SKM-1 (cell line): ENCODE results near the gene LRIG2.
"Not testable (repeated sequence)": the region's sequence is repeated elsewhere in the genome, so short reads cannot be mapped to it uniquely, and the experiment has no call there.

ENCODE experiments used
- DNase-seq: peaks from one replicate; lab custom pipeline; 2025; ENCODE audit not compliant: unreplicated experiment; lab: John Stamatoyannopoulos, UW

Gene LRIG2, protein sequence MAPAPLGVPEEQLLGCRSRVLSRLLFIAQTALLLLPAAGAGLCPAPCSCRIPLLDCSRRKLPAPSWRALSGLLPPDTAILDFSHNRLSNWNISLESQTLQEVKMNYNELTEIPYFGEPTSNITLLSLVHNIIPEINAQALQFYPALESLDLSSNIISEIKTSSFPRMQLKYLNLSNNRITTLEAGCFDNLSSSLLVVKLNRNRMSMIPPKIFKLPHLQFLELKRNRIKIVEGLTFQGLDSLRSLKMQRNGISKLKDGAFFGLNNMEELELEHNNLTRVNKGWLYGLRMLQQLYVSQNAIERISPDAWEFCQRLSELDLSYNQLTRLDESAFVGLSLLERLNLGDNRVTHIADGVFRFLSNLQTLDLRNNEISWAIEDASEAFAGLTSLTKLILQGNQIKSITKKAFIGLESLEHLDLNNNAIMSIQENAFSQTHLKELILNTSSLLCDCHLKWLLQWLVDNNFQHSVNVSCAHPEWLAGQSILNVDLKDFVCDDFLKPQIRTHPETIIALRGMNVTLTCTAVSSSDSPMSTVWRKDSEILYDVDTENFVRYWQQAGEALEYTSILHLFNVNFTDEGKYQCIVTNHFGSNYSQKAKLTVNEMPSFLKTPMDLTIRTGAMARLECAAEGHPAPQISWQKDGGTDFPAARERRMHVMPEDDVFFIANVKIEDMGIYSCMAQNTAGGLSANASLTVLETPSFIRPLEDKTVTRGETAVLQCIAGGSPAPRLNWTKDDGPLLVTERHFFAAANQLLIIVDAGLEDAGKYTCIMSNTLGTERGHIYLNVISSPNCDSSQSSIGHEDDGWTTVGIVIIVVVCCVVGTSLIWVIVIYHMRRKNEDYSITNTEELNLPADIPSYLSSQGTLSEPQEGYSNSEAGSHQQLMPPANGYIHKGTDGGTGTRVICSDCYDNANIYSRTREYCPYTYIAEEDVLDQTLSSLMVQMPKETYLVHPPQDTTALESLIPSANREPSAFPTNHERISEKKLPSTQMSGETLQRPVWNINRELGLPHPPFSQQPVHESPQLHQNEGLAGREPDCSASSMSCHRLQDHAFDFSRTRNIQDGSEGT

DNA sequence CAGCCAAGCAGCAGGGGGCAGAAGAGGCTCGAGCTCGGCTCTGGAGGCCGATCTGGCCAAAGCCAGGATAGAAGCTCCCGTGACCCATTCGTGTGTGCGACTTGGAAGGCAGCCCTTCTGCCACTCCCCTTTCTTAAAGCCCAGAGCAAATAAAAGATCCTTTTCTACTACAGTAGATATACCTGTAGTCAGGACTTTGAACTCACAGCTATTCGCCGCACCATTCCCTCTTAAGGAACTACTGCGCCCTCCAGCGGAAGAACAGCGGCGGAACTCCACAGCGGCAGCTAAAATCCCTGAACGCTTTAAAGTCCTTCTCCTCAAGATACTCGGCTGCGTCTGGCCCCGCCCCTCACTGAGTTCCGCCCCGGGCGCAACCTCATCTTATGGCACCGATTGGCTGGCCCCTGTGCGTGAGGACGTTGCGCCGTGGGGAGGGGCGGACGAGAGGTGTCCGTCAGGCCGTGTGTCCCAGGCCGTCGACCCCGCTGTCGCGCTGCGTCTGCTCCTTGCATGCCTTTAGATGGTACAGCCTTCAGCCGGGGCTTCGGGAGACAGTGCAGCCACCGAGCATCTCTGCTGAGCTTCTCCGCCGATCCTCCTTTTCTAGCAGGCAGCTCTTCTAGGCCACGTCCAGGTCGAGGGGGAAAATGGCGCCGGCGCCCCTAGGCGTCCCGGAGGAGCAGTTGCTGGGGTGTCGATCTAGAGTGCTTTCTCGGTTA is at the start of gene LRIG2:
TSS of gene LRIG2 (plus strand) at position 442 of the 722 bp plus-strand sequence. CDS start at position 651, 209 bp downstream.
- peak; percentile 96 for DNase-seq

DNA sequence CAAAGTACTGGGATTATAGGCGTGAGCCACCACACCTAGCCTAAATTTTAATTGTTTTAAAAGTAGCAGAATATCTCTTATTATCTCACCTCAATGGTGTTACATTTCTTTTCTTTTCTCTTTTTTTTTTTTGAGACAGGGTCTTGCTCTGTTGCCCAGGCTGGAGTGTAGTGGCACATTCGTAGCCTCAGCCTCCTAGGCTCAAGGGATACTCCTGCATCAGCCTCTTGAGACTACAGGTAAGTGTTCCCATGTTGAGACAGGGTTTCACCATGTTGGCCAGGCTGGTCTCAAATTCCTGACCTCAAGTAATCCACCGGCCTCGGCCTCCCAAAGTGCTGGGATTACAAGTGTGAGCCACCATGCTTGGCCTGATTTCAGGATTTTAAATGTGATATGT is 49.7 kb upstream of the LRIG2 start:
- not testable (repeated sequence) for DNase-seq

DNA sequence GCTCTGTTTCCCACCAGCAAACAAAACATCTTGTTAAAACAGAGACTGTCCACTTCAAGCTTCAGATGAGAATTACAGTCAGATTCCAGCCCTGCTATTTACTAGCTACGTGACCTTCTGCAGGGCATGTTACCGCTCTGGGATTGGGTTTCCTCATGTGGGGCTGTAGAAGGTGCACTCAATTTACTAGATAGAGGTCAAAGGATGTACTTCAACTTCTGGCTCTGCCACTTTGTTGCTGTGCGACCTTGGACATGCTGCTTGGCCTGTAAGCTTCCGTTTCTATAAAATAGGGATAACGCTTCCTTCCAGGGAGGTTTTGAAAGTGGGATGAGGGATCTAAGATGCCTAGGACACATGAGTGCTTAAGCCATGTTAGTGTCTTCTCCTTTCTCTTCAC is 46.0 kb upstream of the LRIG2 start:
- DNase-seq = no peak

DNA sequence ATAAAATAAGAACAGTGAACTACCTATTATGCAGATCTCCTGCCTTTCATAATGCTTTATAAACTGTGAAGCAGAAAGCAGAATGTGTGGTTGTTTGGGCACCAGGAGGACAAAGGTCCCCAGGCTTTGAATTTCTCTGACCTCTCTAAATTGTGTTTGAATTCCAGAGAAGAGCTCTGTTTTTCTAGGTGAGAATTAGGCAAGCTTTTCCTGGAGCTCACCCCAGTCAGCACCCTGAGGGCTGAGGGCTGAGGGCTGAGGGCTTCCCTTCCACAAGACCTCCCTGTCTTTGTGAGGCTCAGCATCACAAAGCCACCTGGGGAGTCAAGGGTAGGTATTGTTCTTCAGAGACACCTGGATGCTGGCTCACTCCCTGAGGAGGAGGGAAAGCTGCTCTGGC is 45.5 kb upstream of the LRIG2 start:
- no peak for DNase-seq

DNA sequence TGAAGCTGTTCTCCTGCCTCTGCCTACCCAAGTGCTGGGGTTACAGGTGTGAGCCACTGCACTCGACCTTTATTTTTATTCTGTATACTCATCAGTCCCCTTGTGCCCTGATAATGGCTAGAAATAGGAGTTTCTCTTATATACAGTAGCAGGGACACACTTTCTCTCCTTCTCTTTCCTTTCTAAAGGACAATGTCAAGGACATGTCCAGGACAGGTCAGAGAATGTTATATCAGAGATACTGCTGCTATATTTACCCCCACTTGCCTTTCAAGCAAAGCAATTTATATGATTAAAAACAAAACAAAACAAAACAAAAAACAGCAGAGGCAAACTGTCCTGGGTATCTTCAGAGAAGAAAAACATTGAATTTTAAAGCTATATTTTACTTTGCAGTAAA is 43.2 kb upstream of the LRIG2 start:
- DNase-seq = no peak

DNA sequence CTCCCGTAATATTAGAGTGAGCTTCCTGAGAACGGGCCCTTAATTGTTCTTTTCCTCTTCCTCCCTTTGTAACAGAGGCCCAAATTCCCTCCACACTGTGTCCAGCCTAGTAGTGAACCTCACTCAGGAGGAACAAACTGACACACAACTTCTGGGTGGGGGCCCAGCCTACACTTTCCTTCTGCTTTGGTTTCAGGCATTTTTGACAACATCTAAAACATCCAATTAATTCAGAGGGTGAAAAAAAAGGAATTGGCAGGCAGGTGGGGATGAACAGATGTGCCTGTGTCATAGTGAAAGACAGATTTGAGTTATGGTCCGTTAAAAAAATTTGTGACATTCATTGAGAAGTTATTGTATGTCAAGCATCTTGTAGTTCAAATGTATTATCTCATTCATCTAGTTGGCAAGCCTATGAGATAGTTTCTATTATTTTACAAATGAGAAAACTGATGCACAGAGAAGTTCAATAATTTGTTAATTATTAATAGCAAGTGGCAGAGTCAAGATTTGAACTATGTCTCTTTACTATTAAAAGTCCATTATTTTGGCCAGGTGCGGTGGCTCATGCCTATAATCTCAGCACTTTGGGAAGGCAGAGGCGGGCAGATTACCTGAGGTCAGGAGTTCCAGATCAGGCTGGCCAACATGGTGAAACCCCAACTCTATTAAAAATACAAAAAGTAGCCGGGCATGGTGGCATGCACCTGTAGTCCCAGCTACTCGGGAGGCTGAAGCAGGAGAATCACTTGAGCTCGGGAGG is 41.6 kb upstream of the LRIG2 start:
- DNase-seq = no peak

DNA sequence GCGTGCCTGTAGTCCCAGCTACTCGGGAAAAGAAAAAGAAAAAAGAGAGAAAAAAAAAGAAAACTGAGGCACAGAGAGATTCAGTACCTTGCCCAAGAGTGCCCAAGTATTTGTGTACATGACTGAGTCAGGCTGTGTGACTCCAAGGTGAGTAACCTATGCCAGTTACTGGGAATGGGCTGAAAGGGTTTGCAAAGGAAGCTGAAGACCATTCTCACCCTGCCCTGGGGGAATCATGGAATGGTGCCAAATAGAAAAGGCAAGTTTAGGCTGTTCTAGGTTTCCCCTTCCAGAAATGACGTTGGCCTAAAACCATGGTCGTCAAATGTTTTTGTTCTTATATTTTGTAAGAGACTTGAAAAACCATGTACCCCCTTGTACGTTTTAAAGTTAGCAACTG is 37.9 kb upstream of the LRIG2 start:
- DNase-seq = no peak

DNA sequence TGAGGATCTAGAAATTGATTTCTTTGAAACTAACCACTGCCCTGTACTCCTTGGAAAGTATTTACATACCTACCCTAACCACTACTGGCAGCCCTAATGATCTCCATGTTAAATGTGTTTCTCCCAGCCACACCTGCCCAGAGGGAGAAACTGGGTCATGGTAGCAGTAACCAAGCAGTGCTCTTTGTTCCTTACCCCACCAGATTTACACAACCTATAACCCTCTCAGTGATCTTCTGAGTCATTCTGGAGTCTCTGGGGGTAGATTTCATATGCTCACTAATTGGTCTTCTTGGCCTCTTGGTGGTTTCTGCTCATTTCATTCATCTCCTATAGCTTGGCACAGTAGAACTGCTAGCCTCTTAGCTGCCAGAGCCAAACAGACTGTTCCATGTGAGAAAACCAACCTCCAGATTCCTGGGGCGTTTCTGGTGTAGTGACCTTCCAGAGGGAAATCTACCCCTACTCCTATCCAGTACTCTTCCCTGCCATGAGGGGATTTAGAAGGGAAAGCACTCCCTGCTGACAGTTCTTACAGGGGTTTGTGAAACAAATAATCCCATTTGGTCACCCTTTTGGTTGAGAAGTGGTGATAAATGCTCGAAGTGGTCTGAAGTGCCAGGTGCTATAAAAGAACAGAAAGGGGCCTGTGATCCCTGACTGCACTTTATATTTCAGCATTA is 36.2 kb upstream of the LRIG2 start:
- no peak for DNase-seq

DNA sequence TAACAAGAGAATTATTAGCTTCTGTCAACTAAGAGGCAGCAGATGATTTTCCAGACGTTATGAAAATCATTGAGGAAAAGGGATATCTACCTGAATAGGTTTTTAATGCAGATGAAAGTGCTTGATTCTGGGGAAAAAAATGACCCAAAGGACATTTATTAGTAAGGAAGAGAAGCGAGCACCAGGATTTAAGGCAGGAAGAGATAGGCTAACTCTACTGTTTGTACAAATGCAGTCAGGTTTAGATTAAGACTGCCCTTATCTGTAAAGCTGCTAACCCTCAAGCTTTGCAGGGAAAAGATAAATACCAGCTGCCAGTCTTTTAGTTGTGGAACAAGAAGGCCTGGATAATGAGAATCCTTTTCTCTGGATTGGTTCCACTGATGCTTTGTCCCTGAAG is 33.0 kb upstream of the LRIG2 start:
- DNase-seq = no peak

DNA sequence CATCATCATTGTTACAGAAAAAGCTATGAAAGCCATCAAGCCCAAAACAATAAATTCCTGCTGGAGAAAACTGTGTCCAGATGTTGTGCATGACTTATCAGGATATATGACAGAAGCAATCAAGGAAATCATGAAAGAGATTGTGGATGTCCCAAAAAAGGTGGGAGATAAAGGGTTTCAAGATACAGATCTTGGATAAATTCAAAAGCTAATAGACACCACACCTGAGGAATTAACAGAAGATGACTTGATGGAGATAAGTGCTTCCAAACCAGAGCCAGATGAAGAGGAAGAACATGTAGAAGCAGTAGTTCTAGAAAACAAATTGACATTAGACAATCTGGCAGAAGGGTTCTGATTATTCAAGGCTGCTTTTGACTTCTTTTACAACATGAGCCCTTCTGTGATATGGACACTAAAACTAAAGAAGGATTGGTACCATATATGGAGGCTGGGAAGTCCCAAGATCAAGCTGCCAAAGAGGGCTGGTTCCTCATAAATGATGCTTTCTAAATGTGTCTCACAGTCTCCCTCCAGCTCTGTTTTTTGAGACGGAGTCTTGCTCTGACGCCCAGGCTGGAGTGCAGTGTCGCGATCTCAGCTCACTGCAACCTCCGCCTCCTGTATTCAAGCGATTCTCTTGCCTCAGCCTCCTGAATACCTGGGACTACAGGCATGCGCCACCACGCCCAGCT is 32.1 kb upstream of the LRIG2 start:
- no peak for DNase-seq

DNA sequence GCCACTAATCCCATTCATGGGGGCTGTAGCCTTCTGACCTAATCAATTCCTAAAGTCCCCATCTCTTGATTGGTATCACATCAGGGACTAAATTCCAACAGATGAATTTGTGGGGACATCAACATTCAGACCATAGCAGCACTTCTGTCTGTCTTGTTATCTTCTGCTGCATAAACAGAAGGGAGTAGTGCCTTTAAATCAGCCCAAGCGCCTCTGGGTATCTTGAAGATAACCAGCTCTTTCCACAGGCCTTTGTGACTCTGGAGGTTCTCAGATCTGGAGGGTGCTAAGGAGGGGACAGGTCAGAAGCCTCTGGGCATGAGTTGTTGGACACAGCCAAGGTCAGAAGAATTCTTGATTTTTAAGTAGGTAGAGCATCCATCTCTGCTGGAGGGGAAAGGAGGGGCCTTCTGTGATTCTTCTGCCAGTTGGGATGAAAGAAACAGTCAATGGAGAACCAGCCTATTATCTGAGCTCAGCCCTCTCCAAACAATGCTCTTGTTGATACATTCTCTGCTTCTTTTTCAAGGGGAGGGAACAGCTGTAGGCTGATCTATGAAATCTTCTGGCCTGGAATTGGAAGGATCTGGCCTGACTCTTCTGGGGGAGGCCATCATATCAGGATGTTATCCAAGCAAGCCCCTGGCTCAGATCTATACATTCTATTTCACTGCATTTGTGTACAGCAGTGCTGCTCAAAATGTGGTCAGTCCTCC is 31.3 kb upstream of the LRIG2 start:
- no peak for DNase-seq

DNA sequence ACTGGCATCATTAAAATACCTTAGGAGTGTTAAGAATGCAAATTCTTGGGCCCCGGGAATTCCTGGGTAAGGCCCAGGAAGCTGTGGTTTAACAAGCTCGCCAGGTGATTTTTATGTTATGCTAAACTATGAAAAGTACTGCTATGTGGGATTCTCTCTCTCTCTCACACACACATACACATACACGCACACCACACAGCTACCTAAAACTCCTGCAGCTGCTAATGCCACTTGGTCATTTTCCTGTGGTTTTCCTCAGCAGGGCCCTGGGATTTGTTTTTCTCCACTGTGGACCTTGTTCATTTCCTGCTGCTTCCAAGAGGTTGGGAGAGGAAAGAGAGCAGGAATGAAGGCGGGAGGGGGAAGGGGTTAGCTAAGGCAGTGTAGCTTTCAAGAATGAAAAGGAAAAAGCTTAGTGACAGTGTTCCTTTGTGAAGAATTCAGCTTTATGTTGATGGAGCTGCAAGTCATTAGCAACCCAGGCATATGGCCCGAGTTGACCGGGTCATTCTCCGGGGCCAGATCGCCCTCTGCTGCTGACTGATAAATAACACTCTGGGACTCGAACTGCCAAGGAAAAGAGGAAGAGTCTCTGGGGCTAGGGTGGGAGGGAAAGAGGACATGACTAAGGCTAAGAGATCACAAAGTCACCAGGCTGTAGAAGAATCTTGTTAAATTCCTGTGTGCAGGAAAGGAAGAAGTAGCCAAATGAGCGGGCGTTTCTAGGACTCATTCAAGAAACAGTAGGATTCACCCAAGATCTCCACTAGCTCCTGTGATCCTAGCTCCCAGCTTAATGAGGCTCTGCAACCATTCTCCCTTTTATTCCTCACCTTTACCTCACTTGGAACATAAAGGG is 30.5 kb upstream of the LRIG2 start:
- peak; percentile 94 for DNase-seq

DNA sequence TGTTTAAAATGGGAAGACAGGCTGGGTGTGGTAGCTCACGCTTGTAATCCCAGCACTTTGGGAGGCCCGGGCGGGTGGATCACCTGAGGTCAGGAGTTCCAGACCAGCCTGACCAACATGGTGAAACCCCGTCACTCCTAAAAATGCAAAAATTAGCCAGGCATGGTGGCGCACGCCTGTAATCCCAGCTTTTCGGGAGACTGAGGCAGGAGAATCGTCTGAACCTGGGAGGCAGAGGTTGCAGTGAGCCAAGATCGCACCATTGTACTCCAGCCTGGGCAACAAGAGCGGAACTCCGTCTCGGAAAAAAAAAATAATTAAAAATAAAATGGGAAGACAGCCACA is 29.9 kb upstream of the LRIG2 start:
- DNase-seq = not testable (repeated sequence)

DNA sequence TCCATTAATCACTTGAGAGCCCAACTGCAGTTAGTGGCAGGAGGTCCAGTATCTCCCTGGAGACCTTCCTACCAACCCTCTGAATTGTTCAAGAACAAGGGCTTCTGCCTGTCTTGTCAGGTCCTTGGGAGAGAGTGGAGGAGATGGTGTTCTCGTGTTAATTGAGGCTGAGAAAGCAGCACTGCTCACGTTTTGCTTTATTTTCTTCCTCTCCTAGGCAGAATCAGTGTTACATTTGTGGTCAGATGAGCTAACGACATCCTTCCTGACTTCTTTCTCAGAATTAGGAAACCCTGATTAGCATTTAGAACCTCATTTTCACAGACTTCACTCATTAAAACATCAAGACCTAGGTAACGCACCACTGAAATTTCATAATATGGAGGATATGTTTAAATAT is 26.4 kb upstream of the LRIG2 start:
- peak; percentile 81 for DNase-seq

DNA sequence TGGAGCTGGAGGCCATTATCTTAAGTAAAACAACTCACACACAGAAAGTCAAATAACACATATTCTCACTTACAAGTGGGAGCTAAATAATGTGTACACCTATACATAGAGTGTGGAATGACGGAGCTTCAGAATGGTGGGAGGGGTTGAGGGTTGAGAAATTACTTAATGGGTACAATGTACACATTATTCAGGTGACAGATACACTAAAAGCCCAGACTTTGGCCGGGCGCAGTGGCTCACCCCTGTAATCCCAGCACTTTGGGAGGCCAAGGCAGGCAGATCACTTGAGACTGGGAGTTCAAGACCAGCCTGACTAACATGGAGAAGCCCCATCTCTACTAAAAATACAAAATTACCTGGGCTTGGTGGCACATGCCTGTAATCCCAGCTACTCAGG is 24.9 kb upstream of the LRIG2 start:
- DNase-seq = no peak

DNA sequence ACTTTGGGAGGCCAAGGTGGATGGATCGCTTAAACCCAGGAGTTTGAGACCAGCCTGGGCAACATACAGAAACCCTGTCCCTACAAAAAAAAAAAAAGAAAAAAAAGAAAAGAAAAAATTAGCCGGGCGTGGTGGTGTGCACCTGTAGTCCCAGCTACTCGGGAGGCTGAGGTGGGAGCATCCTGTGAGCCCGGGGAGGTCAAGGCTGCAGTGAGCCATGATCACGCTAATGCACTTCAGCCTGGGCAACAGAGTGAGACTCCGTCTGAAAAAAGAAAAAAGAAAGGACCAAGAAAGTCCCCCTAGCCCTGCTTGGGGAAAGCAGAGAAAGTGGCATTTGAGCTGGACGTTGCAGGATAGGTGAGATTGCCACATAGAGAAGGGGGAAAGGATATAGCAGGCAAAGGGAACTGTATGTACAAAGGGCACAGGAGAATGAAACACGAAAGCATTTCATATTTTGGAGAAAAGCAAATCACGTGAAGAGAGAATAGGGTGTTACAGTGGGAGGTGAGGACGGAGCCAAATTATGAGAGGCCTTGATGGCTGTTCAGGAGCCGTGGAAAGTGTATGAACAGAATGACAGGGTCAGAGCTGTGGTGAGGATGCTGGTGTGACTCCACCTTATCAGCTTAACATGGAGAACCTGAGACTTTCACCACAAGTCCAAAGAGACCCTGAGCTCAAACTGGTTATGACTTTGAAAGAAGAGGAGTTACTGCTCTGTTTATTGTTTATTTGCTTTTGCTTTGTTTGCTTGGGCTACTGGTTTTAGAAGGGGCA is 19.5 kb upstream of the LRIG2 start:
- no peak for DNase-seq

DNA sequence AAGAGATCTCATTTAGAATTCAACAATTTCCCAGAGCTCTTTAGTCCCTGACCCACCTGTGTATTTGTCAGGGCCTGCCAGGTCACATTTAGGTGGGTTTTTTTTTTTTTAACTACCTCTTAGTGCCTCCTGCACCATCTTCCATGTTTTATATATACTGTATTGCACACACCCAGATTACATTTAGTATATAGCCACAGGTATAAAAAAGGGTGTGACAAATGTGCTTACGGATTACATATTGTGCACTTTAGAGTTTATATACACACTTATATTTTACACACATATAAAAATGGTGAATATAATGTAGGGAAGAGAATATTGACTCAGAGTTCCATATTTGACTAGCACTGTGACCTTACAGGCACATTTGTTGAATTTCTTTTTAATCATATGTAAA is 17.4 kb upstream of the LRIG2 start:
- DNase-seq = no peak
